ENCODE measurements around the gene HIP1. TPM values are rescaled to one million over a fixed set of nuclear protein-coding genes. Genes with fewer than 3 reads are reported as not detected.
A peak's percentile ranks its signal among the peaks of the same experiment; 100 is the strongest.
"Not testable (repeated sequence)": the region's sequence is repeated elsewhere in the genome, so short reads cannot be mapped to it uniquely, and the experiment has no call there.

Gene HIP1
- total RNA-seq, 1 experiment from 2014 or later = 5.3 TPM

DNA sequence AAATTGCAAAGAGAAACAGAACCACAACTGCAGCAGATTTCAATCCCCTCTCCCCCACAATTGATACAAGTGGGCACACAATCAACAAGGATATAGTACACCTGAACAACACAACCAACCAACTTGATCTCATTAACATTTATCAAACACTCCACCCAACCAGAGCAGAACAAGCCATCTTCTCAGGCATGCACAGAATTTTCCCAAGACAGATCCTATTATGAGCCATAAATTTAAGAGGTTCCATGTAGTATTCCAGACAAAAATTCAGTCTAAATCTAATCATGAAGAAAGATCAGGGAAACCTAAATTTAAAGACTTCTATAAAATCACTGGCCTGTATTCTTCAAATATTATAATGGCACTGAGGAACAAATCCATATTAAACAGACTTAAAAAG, 217.0 kb downstream of the HIP1 start:
- H2AFZ ChIP-seq (ENCODE audit: low read length); BruUV-seq (replicated peaks); H3K27me3 ChIP-seq (ENCODE audit: low read length); H3K9me3 ChIP-seq (ENCODE audit: low read length); H4K20me1 ChIP-seq (ENCODE audit: low read length); H3K9me2 ChIP-seq (replicated peaks; ENCODE audit: low read length); H3K27ac ChIP-seq (ENCODE audit: low read length); H3F3A ChIP-seq (ENCODE audit: low read length, unreplicated experiment); H3K4me2 ChIP-seq (ENCODE audit: low read length); DNase-seq; H3K4me1 ChIP-seq (ENCODE audit: insufficient read depth, low read length); H3K9ac ChIP-seq (ENCODE audit: low read length); ATAC-seq; intact Hi-C loops (cut with micrococcal nuclease); H3K4me3 ChIP-seq (ENCODE audit: low read length); CTCF ChIA-PET; POLR2A ChIA-PET (ENCODE audit: unreplicated experiment): not testable (repeated sequence)
- Histone ChIP-seq H3K79me2 (ENCODE audit: low read length) (peaks cover 52% of the 10 kb centered on the region), H3K36me3 (ENCODE audit: low read depth, low read length) (peaks cover 35% of the 10 kb centered on the region)

GRCh38 chr7:75518842-75519241, 219.9 kb downstream of the HIP1 start:
- H2AFZ ChIP-seq (ENCODE audit: low read length); ATAC-seq; H3K4me3 ChIP-seq (ENCODE audit: low read length); H3K9me3 ChIP-seq (ENCODE audit: low read length); H3K4me2 ChIP-seq (ENCODE audit: low read length); H3K27me3 ChIP-seq (ENCODE audit: low read length); BruUV-seq (replicated peaks); CTCF ChIA-PET; H3K27ac ChIP-seq (ENCODE audit: low read length); H3K9me2 ChIP-seq (replicated peaks; ENCODE audit: low read length); DNase-seq; POLR2A ChIA-PET (ENCODE audit: unreplicated experiment); H3K4me1 ChIP-seq (ENCODE audit: insufficient read depth, low read length); H3F3A ChIP-seq (ENCODE audit: low read length, unreplicated experiment); H3K9ac ChIP-seq (ENCODE audit: low read length); H4K20me1 ChIP-seq (ENCODE audit: low read length); intact Hi-C loops (cut with micrococcal nuclease): not testable (repeated sequence)
- peaks cover 31% of the 10 kb centered on the region for H3K79me2 ChIP-seq (ENCODE audit: low read length)
- peaks cover 23% of the 10 kb centered on the region for H3K36me3 ChIP-seq (ENCODE audit: low read depth, low read length)

- BruUV-seq (replicated peaks); H2AFZ ChIP-seq (ENCODE audit: low read length); H3K27me3 ChIP-seq (ENCODE audit: low read length); H3K4me3 ChIP-seq (ENCODE audit: low read length); H3F3A ChIP-seq (ENCODE audit: low read length, unreplicated experiment); CTCF ChIA-PET; H4K20me1 ChIP-seq (ENCODE audit: low read length); DNase-seq; intact Hi-C loops (cut with micrococcal nuclease); H3K9me3 ChIP-seq (ENCODE audit: low read length); POLR2A ChIA-PET (ENCODE audit: unreplicated experiment); H3K4me2 ChIP-seq (ENCODE audit: low read length); H3K9me2 ChIP-seq (replicated peaks; ENCODE audit: low read length); H3K27ac ChIP-seq (ENCODE audit: low read length); H3K9ac ChIP-seq (ENCODE audit: low read length); ATAC-seq; H3K36me3 ChIP-seq (ENCODE audit: low read depth, low read length); H3K4me1 ChIP-seq (ENCODE audit: insufficient read depth, low read length); H3K79me2 ChIP-seq (ENCODE audit: low read length): not testable (repeated sequence)
These were observed 229.7 kb downstream of the HIP1 start for GRCh38 chr7:75509033-75509432.

DNA sequence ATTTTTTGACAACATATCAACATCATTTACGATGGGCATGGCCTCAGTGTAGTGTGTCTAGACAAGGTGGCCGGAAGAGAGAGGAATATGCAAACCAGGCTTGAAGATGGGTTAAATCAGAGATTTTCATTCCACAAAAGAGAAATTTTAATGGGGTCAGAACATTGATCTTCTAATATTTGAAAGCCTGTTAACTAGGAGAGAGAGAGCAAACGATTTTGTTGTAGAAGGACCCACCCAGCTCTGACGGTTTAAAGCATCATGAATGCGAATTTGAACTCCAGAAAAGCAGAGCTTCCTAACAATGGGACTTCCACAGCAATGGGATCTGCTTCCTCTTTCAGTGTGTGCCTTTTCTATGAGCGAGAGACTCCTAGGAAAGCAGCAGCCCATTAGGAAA, 246.7 kb downstream of the HIP1 start, which contains the start of gene SPDYE5:
Gene SPDYE5, plus strand, starts transcription at position 301 of the 400 bp plus-strand sequence. CDS start 1,728 bp downstream, outside the sequence.
- H4K20me1 ChIP-seq (ENCODE audit: low read length); H3K4me3 ChIP-seq (ENCODE audit: low read length); H3K36me3 ChIP-seq (ENCODE audit: low read depth, low read length); H3K9me3 ChIP-seq (ENCODE audit: low read length); H3K9ac ChIP-seq (ENCODE audit: low read length); intact Hi-C loops (cut with micrococcal nuclease); CTCF ChIA-PET; H3K9me2 ChIP-seq (replicated peaks; ENCODE audit: low read length); H2AFZ ChIP-seq (ENCODE audit: low read length); POLR2A ChIA-PET (ENCODE audit: unreplicated experiment); DNase-seq; H3F3A ChIP-seq (ENCODE audit: low read length, unreplicated experiment); ATAC-seq; H3K27ac ChIP-seq (ENCODE audit: low read length); H3K4me2 ChIP-seq (ENCODE audit: low read length); H3K79me2 ChIP-seq (ENCODE audit: low read length); H3K4me1 ChIP-seq (ENCODE audit: insufficient read depth, low read length); H3K27me3 ChIP-seq (ENCODE audit: low read length); BruUV-seq (replicated peaks): not testable (repeated sequence)

DNA sequence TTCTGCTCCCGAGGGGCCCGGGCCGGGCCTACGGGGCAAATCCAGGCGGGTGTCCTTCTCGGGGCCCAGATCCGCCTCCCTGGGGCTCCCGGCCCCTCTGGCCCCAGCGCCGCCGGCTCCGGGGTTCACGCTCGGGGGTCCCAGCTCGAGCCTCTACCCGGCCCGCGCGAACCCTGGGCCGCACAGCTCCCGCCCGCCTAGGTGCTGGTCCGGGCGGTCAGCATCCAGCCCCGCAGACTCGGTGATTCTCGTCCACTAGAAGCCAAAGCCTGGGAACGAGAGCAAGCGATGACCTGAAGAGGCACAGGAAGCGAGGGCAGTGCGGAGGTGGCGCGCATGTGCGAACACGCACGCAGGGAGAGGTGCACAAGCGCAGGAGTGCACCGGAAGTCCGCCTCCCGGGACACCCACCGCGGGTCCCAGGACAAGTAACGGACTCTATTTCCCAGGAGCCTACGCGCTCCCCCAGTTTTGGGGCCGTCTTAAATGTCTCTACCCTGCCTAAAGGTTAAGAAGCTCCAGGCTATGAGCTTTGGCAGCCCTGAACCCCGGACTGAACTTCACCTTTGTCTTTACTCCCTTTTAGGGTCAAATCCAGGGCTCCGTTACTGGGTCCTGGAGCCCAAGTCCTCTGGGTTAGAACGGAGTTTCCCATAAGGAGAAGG, 252.6 kb downstream of the HIP1 start, which contains the start of gene POM121C:
Gene POM121C, minus strand, starts transcription at position 321 of the 665 bp plus-strand sequence. CDS start 44,803 bp downstream, outside the sequence.
- Histone ChIP-seq H3K4me3 (ENCODE audit: low read length) (peak within 1 kb of the TSS; percentile 84), H2AFZ (ENCODE audit: low read length) (peak within 1 kb of the TSS; percentile 91), H3K4me2 (ENCODE audit: low read length) (peak within 1 kb of the TSS; percentile 86), H3K9ac (ENCODE audit: low read length) (peak within 1 kb of the TSS; percentile 86), H3K79me2 (ENCODE audit: low read length) (peaks cover 10% of the 10 kb centered on the region)
- BruUV-seq (replicated peaks); H3K9me2 ChIP-seq (replicated peaks; ENCODE audit: low read length); POLR2A ChIA-PET (ENCODE audit: unreplicated experiment); H3K27ac ChIP-seq (ENCODE audit: low read length); H3K27me3 ChIP-seq (ENCODE audit: low read length); H3K4me1 ChIP-seq (ENCODE audit: insufficient read depth, low read length); CTCF ChIA-PET; H4K20me1 ChIP-seq (ENCODE audit: low read length); H3K9me3 ChIP-seq (ENCODE audit: low read length); H3F3A ChIP-seq (ENCODE audit: low read length, unreplicated experiment); H3K36me3 ChIP-seq (ENCODE audit: low read depth, low read length): not testable (repeated sequence)
- intact Hi-C loops (cut with micrococcal nuclease) = loop anchor here (5.0 kb wide), 1 partner anchor 41 kb away; no protein-coding TSS in a partner anchor
- peak; percentile 100 for ATAC-seq
- peak; percentile 83 for DNase-seq

DNA sequence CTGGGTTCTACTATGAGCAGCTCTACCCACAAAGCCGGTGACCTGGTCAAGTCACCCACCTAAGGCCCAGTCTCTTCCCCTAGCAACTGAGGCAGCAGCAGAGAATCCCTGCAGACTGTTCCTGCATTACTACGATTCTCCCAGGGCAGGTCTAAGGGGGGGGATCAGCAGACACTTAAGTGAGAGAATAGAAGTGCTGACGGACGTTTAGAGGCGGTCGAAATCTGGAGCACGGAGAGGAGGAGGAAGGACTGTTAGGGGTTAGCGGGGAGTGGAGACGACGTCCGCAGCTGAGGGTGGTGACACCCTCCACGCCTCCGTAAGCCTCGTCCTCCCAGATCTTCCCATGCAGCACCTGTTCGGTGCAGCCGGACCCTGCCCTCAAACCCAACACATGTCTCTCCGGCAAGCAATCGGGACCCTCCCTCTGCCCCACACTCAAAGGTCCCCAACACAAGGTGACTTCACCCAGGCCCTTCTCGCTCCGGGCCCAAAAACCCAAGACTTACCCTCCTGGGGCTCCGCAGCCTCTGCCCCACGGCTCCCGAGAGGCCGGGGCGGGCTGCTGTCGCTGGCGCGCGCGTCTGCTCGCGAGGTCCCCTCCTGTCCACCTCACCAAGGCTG, 253.3 kb downstream of the HIP1 start:
- peaks cover 10% of the 10 kb centered on the region for H3K79me2 ChIP-seq (ENCODE audit: low read length)
- peak; percentile 29 for ATAC-seq
- CTCF ChIA-PET; H2AFZ ChIP-seq (ENCODE audit: low read length); H3K9me3 ChIP-seq (ENCODE audit: low read length); POLR2A ChIA-PET (ENCODE audit: unreplicated experiment); H3K27me3 ChIP-seq (ENCODE audit: low read length); H3K36me3 ChIP-seq (ENCODE audit: low read depth, low read length); DNase-seq; H3K4me1 ChIP-seq (ENCODE audit: insufficient read depth, low read length); H4K20me1 ChIP-seq (ENCODE audit: low read length); H3K9me2 ChIP-seq (replicated peaks; ENCODE audit: low read length); H3F3A ChIP-seq (ENCODE audit: low read length, unreplicated experiment); H3K27ac ChIP-seq (ENCODE audit: low read length): not testable (repeated sequence)
- H3K4me2 ChIP-seq (ENCODE audit: low read length) = peak overlapping the region; percentile 86
- peak overlapping the region; percentile 86 for H3K9ac ChIP-seq (ENCODE audit: low read length)
- peak overlapping the region; percentile 84 for H3K4me3 ChIP-seq (ENCODE audit: low read length)
- TSS peak; percentile 31 for BruUV-seq (replicated peaks)
- intact Hi-C loops (cut with micrococcal nuclease) = loop anchor here (5.0 kb wide), 1 partner anchor 42 kb away; no protein-coding TSS in a partner anchor

All from PC-3 (cell line).